Hematopoietic multipotent progenitor cell treated with erythropoietin and hydrocortisone succinate and interleukin-3 and kit ligand, for 17 days (in vitro differentiated cells): ENCODE measurements around the gene ILRUN.
"Not testable (repeated sequence)": the region's sequence is repeated elsewhere in the genome, so short reads cannot be mapped to it uniquely, and the experiment has no call there.

Source experiments
- DNase-seq: peaks from one replicate; pipeline ENCODE4 v3.0.0-alpha.2; 2015; ENCODE audit warnings: low spot score

The ILRUN gene

GRCh38 chr6:34696739-34697543 lies at the start of gene ILRUN:
ILRUN (minus strand) TSS chr6:34696767; CDS start chr6:34696603, 164 bp downstream.
- DNase-seq: peak; percentile 98

- DNase-seq: no peak
Measured at GRCh38 chr6:34745277-34746103, 48.9 kb upstream of the ILRUN start.

GRCh38 chr6:34744294-34744647 lies 47.7 kb upstream of the ILRUN start:
- DNase-seq: not testable (repeated sequence)

- DNase-seq: no peak
Measured at GRCh38 chr6:34743625-34744293, 47.2 kb upstream of the ILRUN start.

GRCh38 chr6:34742094-34742493 lies 45.5 kb upstream of the ILRUN start:
- DNase-seq: no peak

GRCh38 chr6:34736823-34737222 lies 40.3 kb upstream of the ILRUN start:
- no peak for DNase-seq

- no peak for DNase-seq
Measured at GRCh38 chr6:34731393-34732060, 35.0 kb upstream of the ILRUN start.

- DNase-seq: no peak
Measured at GRCh38 chr6:34729631-34730470, 33.3 kb upstream of the ILRUN start.

- DNase-seq: no peak
Measured at GRCh38 chr6:34726055-34726454, 29.5 kb upstream of the ILRUN start.

GRCh38 chr6:34723203-34723602 lies 26.6 kb upstream of the ILRUN start:
- DNase-seq: no peak

- no peak for DNase-seq
Measured at GRCh38 chr6:34722451-34722850, 25.9 kb upstream of the ILRUN start.

GRCh38 chr6:34720160-34720559 lies 23.6 kb upstream of the ILRUN start:
- DNase-seq: not testable (repeated sequence)

GRCh38 chr6:34719646-34720045 lies 23.1 kb upstream of the ILRUN start:
- not testable (repeated sequence) for DNase-seq

GRCh38 chr6:34718976-34719375 lies 22.4 kb upstream of the ILRUN start:
- DNase-seq: no peak

- DNase-seq: no peak
Measured at GRCh38 chr6:34717466-34717865, 20.9 kb upstream of the ILRUN start.

GRCh38 chr6:34714663-34715062 lies 18.1 kb upstream of the ILRUN start:
- no peak for DNase-seq

- not testable (repeated sequence) for DNase-seq
Measured at GRCh38 chr6:34712881-34713280, 16.3 kb upstream of the ILRUN start.

GRCh38 chr6:34709386-34709785 lies 12.8 kb upstream of the ILRUN start:
- DNase-seq: no peak

- DNase-seq: no peak
Measured at GRCh38 chr6:34705241-34705640, 8.7 kb upstream of the ILRUN start.

GRCh38 chr6:34701199-34701598 lies 4.6 kb upstream of the ILRUN start:
- DNase-seq: no peak

- DNase-seq: peak; percentile 28
Measured at GRCh38 chr6:34697904-34698559, 1.5 kb upstream of the ILRUN start.
